Erythroblast (primary cell): ENCODE results near the gene MNS1.

Experiments
- GATA1 ChIP-seq: IDR thresholded peaks from 2 replicates; pipeline ENCODE4 v1.6.1; 2011; ENCODE audit warnings: low read depth, mild to moderate bottlenecking, control low read depth, low read length, moderate library complexity
- POLR2A ChIP-seq: IDR thresholded peaks from 2 replicates; pipeline ENCODE4 v1.6.1; 2011; ENCODE audit warnings: mild to moderate bottlenecking, low read length

GRCh38 chr15:56410721-56411120 lies 54.2 kb downstream of the MNS1 start:
- no peak for TF ChIP-seq POLR2A
- TF ChIP-seq GATA1: no peak
